ENCODE measurements around the gene DLG3. TPM values are rescaled to one million over a fixed set of nuclear protein-coding genes. Genes with fewer than 3 reads are reported as not detected.
A peak's percentile ranks its signal among the peaks of the same experiment; 100 is the strongest.

DLG3 gene
- total RNA-seq, 2 experiments from 2014 or later = 6.6 to 9.0 TPM

DNA sequence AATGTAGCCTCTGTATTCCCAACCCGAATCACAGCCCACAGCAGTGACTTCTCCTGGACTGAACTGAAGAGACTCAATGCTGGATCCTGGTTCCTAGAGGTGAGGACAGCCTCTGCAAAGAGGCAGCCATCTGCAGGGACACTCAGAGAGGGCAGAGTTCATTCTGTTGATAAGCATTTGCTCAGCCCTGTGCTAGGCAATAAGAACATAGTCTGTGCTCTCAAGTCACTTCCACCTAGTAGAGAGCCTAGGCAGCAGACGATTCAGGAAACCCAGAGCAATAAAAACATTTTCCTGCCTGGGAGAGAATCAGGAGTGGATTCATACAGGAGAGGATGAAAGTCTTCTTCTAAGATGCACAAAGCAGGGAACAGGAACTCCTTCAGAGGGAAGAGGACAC lies 17.3 kb upstream of the DLG3 start:
- H3K27me3 Mint-ChIP-seq = no peaks in the 10 kb centered on the region
- DNase-seq (no peak), ATAC-seq (ENCODE audit: poor library complexity) (no peak)
- intact Hi-C loops (cut with DNase I, micrococcal nuclease) = no loop called here
- Histone ChIP-seq H3K27me3 (ENCODE audit: control insufficient read depth in 1 of 2, insufficient read depth in 2 of 2, low read length in 2 of 2) (no peaks in the 10 kb centered on the region), H3K4me3 (ENCODE audit: low read length) (no peak overlapping the region), H3K9me3 (ENCODE audit: control insufficient read depth in 1 of 2, insufficient read depth in 1 of 2, low read length in 2 of 2) (no peaks in the 10 kb centered on the region), H3K27ac (ENCODE audit: low read depth in 1 of 2, low read length in 2 of 2) (no peak overlapping the region), H3K4me1 (ENCODE audit: insufficient read depth, low read length) (no peaks in the 10 kb centered on the region), H3K36me3 (ENCODE audit: insufficient read depth, low read length) (no peaks in the 10 kb centered on the region)
- CTCF ChIA-PET = no interaction called here
- H3K9me3 Mint-ChIP-seq = no peaks in the 10 kb centered on the region
- POLR2A ChIA-PET = no interaction called here
- H3K4me1 Mint-ChIP-seq (ENCODE audit: low read depth) = no peaks in the 10 kb centered on the region
- H3K36me3 Mint-ChIP-seq (ENCODE audit: low read depth) = no peaks in the 10 kb centered on the region
- no peak overlapping the region for H3K4me3 Mint-ChIP-seq
- TF ChIP-seq CTCF (IDR thresholded peaks at IDR 0.05) = no peak
- no peak overlapping the region for H3K27ac Mint-ChIP-seq

GRCh38 chrX:70429759-70430158 lies 14.9 kb upstream of the DLG3 start:
- no peak overlapping the region for H3K27ac Mint-ChIP-seq
- no peak overlapping the region for H3K4me3 ChIP-seq (ENCODE audit: low read length)
- no peak for TF ChIP-seq CTCF (IDR thresholded peaks at IDR 0.05)
- H3K4me1 ChIP-seq (ENCODE audit: insufficient read depth, low read length) = peaks cover 11% of the 10 kb centered on the region
- H3K36me3 ChIP-seq (ENCODE audit: insufficient read depth, low read length) = no peaks in the 10 kb centered on the region
- no peaks in the 10 kb centered on the region for H3K27me3 ChIP-seq (ENCODE audit: control insufficient read depth in 1 of 2, insufficient read depth in 2 of 2, low read length in 2 of 2)
- no peak overlapping the region for H3K4me3 Mint-ChIP-seq
- intact Hi-C loops (cut with DNase I, micrococcal nuclease) = loop anchor here (5.0 to 10.0 kb wide), 5 partner anchors 97 to 895 kb away; partner anchors contain the start of genes IGBP1 (in 1 of the 2), KIF4A (in 1 of the 2), PDZD11 (in 1 of the 2) and RAB41 (in 1 of the 2)
- POLR2A ChIA-PET = no interaction called here
- CTCF ChIA-PET = no interaction called here
- H3K4me1 Mint-ChIP-seq (ENCODE audit: low read depth) = peaks cover 14% of the 10 kb centered on the region
- H3K27ac ChIP-seq (ENCODE audit: low read depth in 1 of 2, low read length in 2 of 2) = no peak overlapping the region
- H3K36me3 Mint-ChIP-seq (ENCODE audit: low read depth) = no peaks in the 10 kb centered on the region
- ATAC-seq (ENCODE audit: poor library complexity) (no peak), DNase-seq (no peak)
- H3K9me3 Mint-ChIP-seq = no peaks in the 10 kb centered on the region
- H3K27me3 Mint-ChIP-seq = no peaks in the 10 kb centered on the region
- no peaks in the 10 kb centered on the region for H3K9me3 ChIP-seq (ENCODE audit: control insufficient read depth in 1 of 2, insufficient read depth in 1 of 2, low read length in 2 of 2)

DNA sequence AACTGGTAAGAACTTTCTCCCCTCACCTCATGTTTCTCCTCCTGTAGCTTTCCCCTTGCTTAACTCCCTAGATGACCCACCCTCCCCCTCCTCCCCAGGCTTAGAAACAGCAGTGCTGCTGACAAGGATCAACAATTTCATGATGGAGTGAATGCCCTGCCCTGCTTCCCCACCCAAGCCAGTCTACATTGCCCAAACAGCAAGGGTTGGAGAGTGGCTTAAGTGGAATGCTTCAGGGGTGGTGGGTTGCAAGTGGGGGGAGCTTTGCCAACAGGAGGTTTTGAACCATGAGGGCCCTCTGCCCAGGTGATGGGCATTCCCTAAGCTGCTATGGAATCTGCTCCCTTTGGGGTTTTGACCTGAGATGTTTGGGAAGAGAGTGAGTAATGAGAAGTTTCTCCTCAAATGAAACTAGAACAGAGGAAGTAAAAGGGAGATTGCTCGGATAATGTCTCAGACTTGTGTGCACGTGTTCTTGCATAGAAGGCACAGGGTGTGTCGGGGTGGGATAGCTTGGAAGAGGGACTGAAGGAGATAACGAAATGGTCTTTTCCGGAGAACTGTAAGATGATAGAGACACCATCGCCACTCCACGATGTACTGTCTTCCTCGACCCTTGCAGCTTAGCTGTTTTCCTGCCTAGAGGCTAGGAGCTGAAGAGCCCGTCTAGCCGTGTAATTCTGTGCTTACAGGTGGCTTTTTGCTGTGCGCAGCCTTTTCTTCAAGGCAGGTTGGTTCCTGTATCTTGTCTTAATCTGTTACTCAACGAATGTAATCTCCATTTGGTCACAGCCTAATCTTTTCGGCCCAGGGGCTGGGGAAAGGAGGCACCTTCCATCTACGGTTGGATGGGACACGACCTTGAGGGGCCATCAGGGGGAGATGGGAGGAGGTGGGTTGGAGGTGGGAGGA lies 11.4 kb upstream of the DLG3 start:
- Histone ChIP-seq H3K36me3 (ENCODE audit: insufficient read depth, low read length) (no peaks in the 10 kb centered on the region), H3K27ac (ENCODE audit: low read depth in 1 of 2, low read length in 2 of 2) (no peak overlapping the region), H3K4me3 (ENCODE audit: low read length) (peak overlapping the region; percentile 65), H3K4me1 (ENCODE audit: insufficient read depth, low read length) (peaks cover 18% of the 10 kb centered on the region), H3K9me3 (ENCODE audit: control insufficient read depth in 1 of 2, insufficient read depth in 1 of 2, low read length in 2 of 2) (no peaks in the 10 kb centered on the region), H3K27me3 (ENCODE audit: control insufficient read depth in 1 of 2, insufficient read depth in 2 of 2, low read length in 2 of 2) (no peaks in the 10 kb centered on the region)
- H3K9me3 Mint-ChIP-seq = no peaks in the 10 kb centered on the region
- peak; percentile 5 for ATAC-seq (ENCODE audit: poor library complexity)
- intact Hi-C loops (cut with DNase I, micrococcal nuclease) = loop anchor here (1.0 to 10.0 kb wide), 7 partner anchors 101 to 898 kb away; partner anchors contain the start of genes IGBP1 (in 1 of the 2), KIF4A (in 1 of the 2), PDZD11 (in 1 of the 2) and RAB41 (in 1 of the 2)
- peaks cover 10% of the 10 kb centered on the region for H3K27me3 Mint-ChIP-seq
- no peak for DNase-seq
- peak overlapping the region; percentile 95 for H3K4me3 Mint-ChIP-seq
- no peaks in the 10 kb centered on the region for H3K36me3 Mint-ChIP-seq (ENCODE audit: low read depth)
- TF ChIP-seq CTCF (IDR thresholded peaks at IDR 0.05) = no peak
- CTCF ChIA-PET = interaction anchor here (0.6 to 3.0 kb wide), 6 partner anchors 9 to 265 kb away, joined by 3 to 7 read pairs (median 4); partner anchors contain the start of gene GDPD2
- H3K4me1 Mint-ChIP-seq (ENCODE audit: low read depth) = peaks cover 19% of the 10 kb centered on the region
- POLR2A ChIA-PET = interaction anchor here (1.0 to 2.7 kb wide), 4 partner anchors 12 to 749 kb away, joined by 3 to 10 read pairs (median 4); partner anchors contain the start of genes DLG3 and IGBP1
- peak overlapping the region; percentile 93 for H3K27ac Mint-ChIP-seq
